A673 (cell line): ENCODE measurements around the gene TRA2A.

Experiments used
- EZH2 ChIP-seq: fragments of 200-600 bp; sonication (generic); IDR thresholded peaks from 2 replicates; pipeline ENCODE4 v1.6.1; 2017; ENCODE audit warnings: borderline replicate concordance, low read depth, mild to moderate bottlenecking, mixed read lengths, antibody characterized with exemption, low read length; ENCODE audit not compliant: poor library complexity, severe bottlenecking
- TF ChIP-seq, protein P1 (sequence below): fragments of 300-800, 200-600 bp; sonication (generic); conservative IDR thresholded peaks from 2 replicates; pipeline ENCODE4 v1.5.1; 2017; ENCODE audit warnings: low read depth, mild to moderate bottlenecking, antibody characterized with exemption, low read length, moderate library complexity, mixed read lengths

DNA sequence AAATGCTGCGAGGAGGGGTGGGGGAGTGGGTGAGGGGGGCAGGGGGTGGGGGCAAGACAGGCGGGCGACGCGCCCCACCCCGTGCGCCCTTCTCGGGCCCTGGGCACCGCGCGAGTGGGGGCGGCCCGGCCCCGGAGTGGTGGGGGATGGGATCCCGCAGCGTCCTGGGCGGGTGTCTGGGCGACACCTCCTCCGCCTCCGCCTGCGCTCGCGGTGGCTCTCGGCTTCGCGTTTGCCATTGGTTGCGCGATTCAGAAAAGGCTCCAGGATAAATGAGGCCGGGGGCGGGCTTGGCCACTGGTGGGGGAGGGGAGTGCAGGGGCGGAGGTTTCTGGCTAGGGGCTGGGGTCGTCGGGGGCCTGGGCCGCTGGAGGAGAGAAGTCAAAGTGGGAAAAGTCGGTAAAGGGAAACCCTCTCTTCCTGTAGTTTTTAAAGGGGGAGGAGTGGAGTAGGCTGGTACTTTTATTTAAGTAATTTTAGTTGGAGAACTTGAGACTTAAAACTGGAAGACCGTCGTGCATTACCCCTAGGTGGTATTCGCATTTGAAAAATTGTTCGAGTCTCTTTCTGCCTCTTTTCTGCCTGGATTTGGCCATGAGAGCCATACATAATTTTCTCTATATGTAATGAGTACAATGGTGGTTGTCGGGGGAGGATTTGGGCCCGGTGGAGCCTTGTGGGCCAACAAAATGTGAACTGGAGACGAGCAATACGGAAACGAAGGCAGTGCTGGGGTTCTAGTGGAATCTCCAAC, 60.5 kb downstream of the TRA2A start:
- TF ChIP-seq, protein P1, sequence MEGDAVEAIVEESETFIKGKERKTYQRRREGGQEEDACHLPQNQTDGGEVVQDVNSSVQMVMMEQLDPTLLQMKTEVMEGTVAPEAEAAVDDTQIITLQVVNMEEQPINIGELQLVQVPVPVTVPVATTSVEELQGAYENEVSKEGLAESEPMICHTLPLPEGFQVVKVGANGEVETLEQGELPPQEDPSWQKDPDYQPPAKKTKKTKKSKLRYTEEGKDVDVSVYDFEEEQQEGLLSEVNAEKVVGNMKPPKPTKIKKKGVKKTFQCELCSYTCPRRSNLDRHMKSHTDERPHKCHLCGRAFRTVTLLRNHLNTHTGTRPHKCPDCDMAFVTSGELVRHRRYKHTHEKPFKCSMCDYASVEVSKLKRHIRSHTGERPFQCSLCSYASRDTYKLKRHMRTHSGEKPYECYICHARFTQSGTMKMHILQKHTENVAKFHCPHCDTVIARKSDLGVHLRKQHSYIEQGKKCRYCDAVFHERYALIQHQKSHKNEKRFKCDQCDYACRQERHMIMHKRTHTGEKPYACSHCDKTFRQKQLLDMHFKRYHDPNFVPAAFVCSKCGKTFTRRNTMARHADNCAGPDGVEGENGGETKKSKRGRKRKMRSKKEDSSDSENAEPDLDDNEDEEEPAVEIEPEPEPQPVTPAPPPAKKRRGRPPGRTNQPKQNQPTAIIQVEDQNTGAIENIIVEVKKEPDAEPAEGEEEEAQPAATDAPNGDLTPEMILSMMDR: no peak
- no peak for TF ChIP-seq EZH2
